H1 (cell line): ENCODE results near the gene ASL.

Experiments
- BRCA1 ChIP-seq: IDR thresholded peaks from 2 replicates; pipeline ENCODE4 v1.6.1; 2012; ENCODE audit warnings: low read depth, low read length, improper control_type of control experiment
- CEBPB ChIP-seq: IDR thresholded peaks from 2 replicates; pipeline ENCODE4 v1.6.1; 2012; ENCODE audit warnings: low read depth, low read length
- EP300 ChIP-seq, 2 experiments: IDR thresholded peaks; 1 replicate in 1 of 2; 2 replicates in 1 of 2; pipeline ENCODE4 v1.6.1; 2011 to 2012; ENCODE audit warnings: low read depth in 2 of 2, low read length in 2 of 2, mild to moderate bottlenecking in 2 of 2, borderline replicate concordance in 1 of 2, inconsistent platforms in 1 of 2, moderate library complexity in 1 of 2
- HDAC6 ChIP-seq: IDR thresholded peaks from one replicate; pipeline ENCODE4 v1.7.1; 2012; ENCODE audit warnings: low read depth, mild to moderate bottlenecking, inconsistent platforms, low read length, moderate library complexity
- POLR2A ChIP-seq, 2 experiments: IDR thresholded peaks; 1 replicate in 1 of 2; 2 replicates in 1 of 2; pipeline ENCODE4 v1.6.1; 2011; ENCODE audit warnings: low read depth in 2 of 2, low read length in 2 of 2, mild to moderate bottlenecking in 2 of 2; ENCODE audit errors: control extremely low read depth in 1 of 2
- POLR2AphosphoS5 ChIP-seq: IDR thresholded peaks from 2 replicates; pipeline ENCODE4 v1.6.1; 2011; ENCODE audit warnings: low read depth, low read length
- RAD21 ChIP-seq, 2 experiments: IDR thresholded peaks in 1 of 2; conservative IDR thresholded peaks in 1 of 2; 2 replicates each; pipeline ENCODE4 v1.6.1; 2011; ENCODE audit warnings: low read depth in 2 of 2, low read length in 2 of 2, improper control_type of control experiment in 1 of 2, inconsistent platforms in 1 of 2, mild to moderate bottlenecking in 1 of 2, moderate library complexity in 1 of 2
- SP1 ChIP-seq: IDR thresholded peaks from 2 replicates; pipeline ENCODE4 v1.6.1; 2011; ENCODE audit warnings: low read depth, low read length
- ZNF274 ChIP-seq: IDR thresholded peaks from 2 replicates; pipeline ENCODE4 v1.7.0; 2012; ENCODE audit warnings: low read length, borderline replicate concordance; ENCODE audit errors: extremely low read depth
- TF ChIP-seq, protein P1 (sequence below), 3 experiments: IDR thresholded peaks; 1 replicate in 2 of 3; 2 replicates in 1 of 3; pipeline versions ENCODE4 v1.5.1 to v1.6.1; 2011; ENCODE audit warnings: low read length in 3 of 3, mild to moderate bottlenecking in 3 of 3, inconsistent platforms in 2 of 3, low read depth in 1 of 3, moderate library complexity in 1 of 3; ENCODE audit not compliant: insufficient read depth in 1 of 3; ENCODE audit errors: control extremely low read depth in 1 of 3

DNA sequence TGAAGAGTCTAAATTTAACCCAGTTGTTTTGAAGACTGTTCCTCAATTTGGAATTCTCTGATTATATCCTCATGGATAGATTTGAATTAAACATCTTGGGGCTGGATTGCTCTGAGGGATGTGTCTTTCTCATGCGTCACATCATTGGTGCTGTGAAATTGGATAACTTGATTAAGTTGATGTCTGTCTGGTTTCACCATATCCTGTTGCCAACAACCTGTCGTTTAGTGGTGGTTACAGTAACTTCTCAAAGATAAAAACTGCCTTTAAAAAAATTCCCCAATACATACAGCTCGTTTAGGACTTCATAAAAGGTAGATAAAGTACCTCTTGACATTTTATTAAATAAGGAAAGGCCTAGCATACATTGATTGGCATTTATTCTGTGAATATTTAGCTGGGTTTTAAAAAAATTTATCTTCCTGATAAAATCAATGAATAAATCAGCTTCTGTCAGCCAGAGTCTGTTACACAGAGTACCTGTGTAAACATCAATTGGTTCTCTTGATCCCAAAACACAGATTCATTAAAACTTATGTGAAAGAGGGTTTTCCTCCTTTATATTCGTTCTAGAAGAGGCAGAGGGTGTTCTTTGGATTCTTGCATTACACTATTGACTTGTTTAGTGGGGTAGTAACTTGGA is 49.6 kb downstream of the ASL start:
- TF ChIP-seq POLR2A (IDR thresholded peaks at IDR 0.05; ENCODE audit: control extremely low read depth in 1 of 2, low read depth in 2 of 2, low read length in 2 of 2) (no peak), BRCA1 (no peak), EP300 (IDR thresholded peaks at IDR 0.05; ENCODE audit: borderline replicate concordance in 1 of 2, low read depth in 2 of 2, low read length in 2 of 2) (no peak), POLR2AphosphoS5 (no peak), ZNF274 (no peak), CEBPB (no peak), RAD21 (IDR thresholded peaks at IDR 0.05 in 1 of 2, conservative IDR thresholded peaks at IDR 0.05 in 1 of 2; ENCODE audit: low read depth in 2 of 2, low read length in 2 of 2) (no peak), HDAC6 (no peak), SP1 (no peak)
- TF ChIP-seq, protein P1, sequence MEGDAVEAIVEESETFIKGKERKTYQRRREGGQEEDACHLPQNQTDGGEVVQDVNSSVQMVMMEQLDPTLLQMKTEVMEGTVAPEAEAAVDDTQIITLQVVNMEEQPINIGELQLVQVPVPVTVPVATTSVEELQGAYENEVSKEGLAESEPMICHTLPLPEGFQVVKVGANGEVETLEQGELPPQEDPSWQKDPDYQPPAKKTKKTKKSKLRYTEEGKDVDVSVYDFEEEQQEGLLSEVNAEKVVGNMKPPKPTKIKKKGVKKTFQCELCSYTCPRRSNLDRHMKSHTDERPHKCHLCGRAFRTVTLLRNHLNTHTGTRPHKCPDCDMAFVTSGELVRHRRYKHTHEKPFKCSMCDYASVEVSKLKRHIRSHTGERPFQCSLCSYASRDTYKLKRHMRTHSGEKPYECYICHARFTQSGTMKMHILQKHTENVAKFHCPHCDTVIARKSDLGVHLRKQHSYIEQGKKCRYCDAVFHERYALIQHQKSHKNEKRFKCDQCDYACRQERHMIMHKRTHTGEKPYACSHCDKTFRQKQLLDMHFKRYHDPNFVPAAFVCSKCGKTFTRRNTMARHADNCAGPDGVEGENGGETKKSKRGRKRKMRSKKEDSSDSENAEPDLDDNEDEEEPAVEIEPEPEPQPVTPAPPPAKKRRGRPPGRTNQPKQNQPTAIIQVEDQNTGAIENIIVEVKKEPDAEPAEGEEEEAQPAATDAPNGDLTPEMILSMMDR (IDR thresholded peaks at IDR 0.05; ENCODE audit: control extremely low read depth in 1 of 3, insufficient read depth in 1 of 3, low read depth in 1 of 3, low read length in 3 of 3), result no peak
